CD8-positive, alpha-beta memory T cell (primary cell): ENCODE measurements around the gene TMEM200C. TPM values are rescaled to one million over a fixed set of nuclear protein-coding genes. Genes with fewer than 3 reads are reported as not detected.

Experiments
- CTCF ChIA-PET: fragments of 350-600 bp; sonication (Branson Sonifier 250); formaldehyde crosslinking; loops from one replicate; lab custom pipeline; 2021; ENCODE audit warnings: antibody characterized with exemption; lab: Charles Lee
- POLR2A ChIA-PET: fragments of 350-600 bp; sonication (Branson Sonifier 250); formaldehyde crosslinking; loops from one replicate; lab custom pipeline; 2021; ENCODE audit warnings: antibody characterized with exemption; lab: Charles Lee
- DNase-seq, 5 donors: peaks; one replicate each; pipeline versions ENCODE4 v3.0.0 to v3.0.0-alpha.2; 2020 to 2022; ENCODE audit warnings: mixed read lengths in 1 of 5
- H3K27ac ChIP-seq: one replicate; pipeline ENCODE4 v1.7.0; 2013; ENCODE audit warnings: low read depth, mild to moderate bottlenecking, low read length, moderate library complexity
- H3K27me3 ChIP-seq: 2 replicates; pipeline ENCODE4 v1.7.0; 2013; ENCODE audit warnings: low read length, mild to moderate bottlenecking; ENCODE audit not compliant: insufficient read depth, poor library complexity, severe bottlenecking
- H3K36me3 ChIP-seq: 2 replicates; pipeline ENCODE4 v1.7.0; 2013; ENCODE audit warnings: mild to moderate bottlenecking, low read length, moderate library complexity; ENCODE audit not compliant: insufficient read depth
- H3K4me1 ChIP-seq: 2 replicates; pipeline ENCODE4 v1.7.0; 2013; ENCODE audit warnings: mild to moderate bottlenecking, low read length, moderate library complexity; ENCODE audit not compliant: insufficient read depth
- H3K4me3 ChIP-seq: 2 replicates; pipeline ENCODE4 v1.7.0; 2013; ENCODE audit warnings: mild to moderate bottlenecking, low read length
- H3K9me3 ChIP-seq: 2 replicates; pipeline ENCODE4 v1.7.0; 2013; ENCODE audit warnings: mild to moderate bottlenecking, low read length
- H3K27ac Mint-ChIP-seq, 8 donors: one replicate each; pipeline ENCODE4 v1.8.0; 2020 to 2021; ENCODE audit warnings: mixed read lengths in 8 of 8, mild to moderate bottlenecking in 6 of 8, inconsistent platforms in 3 of 8, moderate library complexity in 3 of 8
- H3K27me3 Mint-ChIP-seq, 2 donors: one replicate each; pipeline ENCODE4 v1.8.0; 2020 to 2021; ENCODE audit warnings: mixed read lengths in 2 of 2, mild to moderate bottlenecking in 1 of 2, moderate library complexity in 1 of 2
- H3K36me3 Mint-ChIP-seq, 3 donors: one replicate each; pipeline ENCODE4 v1.8.0; 2020 to 2021; ENCODE audit warnings: mixed read lengths in 3 of 3, inconsistent platforms in 1 of 3, mild to moderate bottlenecking in 1 of 3
- H3K4me1 Mint-ChIP-seq, 3 donors: one replicate each; pipeline ENCODE4 v1.8.0; 2020 to 2021; ENCODE audit warnings: mixed read lengths in 3 of 3, inconsistent platforms in 1 of 3, mild to moderate bottlenecking in 1 of 3
- H3K4me3 Mint-ChIP-seq, 7 donors: one replicate each; pipeline ENCODE4 v1.8.0; 2020 to 2021; ENCODE audit warnings: mixed read lengths in 7 of 7, mild to moderate bottlenecking in 6 of 7, moderate library complexity in 4 of 7, inconsistent platforms in 2 of 7
- H3K9me3 Mint-ChIP-seq, 5 donors: one replicate each; pipeline ENCODE4 v1.8.0; 2020 to 2022; ENCODE audit warnings: mixed read lengths in 5 of 5, mild to moderate bottlenecking in 3 of 5, moderate library complexity in 2 of 5, inconsistent platforms in 1 of 5
- polyA plus RNA-seq: library from polyadenylated mRNA; unstranded; fragments of 300-500 nt; fragmentation: Illumina TruSeq; gene quantifications from one replicate; pipeline ENCODE4 v1.2.3, GENCODE V29; 2021
- total RNA-seq, 2 experiments: library from RNA; stranded (reverse); gene quantifications; one replicate each; pipeline ENCODE4 v1.2.3, GENCODE V29; 2021

Gene TMEM200C
- total and polyA plus RNA-seq, 3 experiments from 2014 or later, result not detected

- Mint-ChIP-seq H3K4me3 (no peak overlapping the region), H3K27ac (no peak overlapping the region), H3K27me3 (peaks cover 0 to 3% of the 10 kb centered on the region in 2 donors), H3K36me3 (no peaks in the 10 kb centered on the region), H3K4me1 (no peaks in the 10 kb centered on the region), H3K9me3 (peaks cover 0 to 4% (median 0%) of the 10 kb centered on the region in 5 donors)
- CTCF ChIA-PET, result no interaction called here
- Histone ChIP-seq H3K9me3 (no peaks in the 10 kb centered on the region), H3K27ac (no peak overlapping the region), H3K36me3 (no peaks in the 10 kb centered on the region), H3K4me3 (no peak overlapping the region), H3K27me3 (no peaks in the 10 kb centered on the region), H3K4me1 (no peaks in the 10 kb centered on the region)
- POLR2A ChIA-PET, result no interaction called here
- DNase-seq, result no peak
Measured at GRCh38 chr18:5840547-5840946, 54.8 kb downstream of the TMEM200C start.

- no peak overlapping the region for H3K4me3 Mint-ChIP-seq
- CTCF ChIA-PET, result no interaction called here
Measured at GRCh38 chr18:5840025-5840424, 55.3 kb downstream of the TMEM200C start.

GRCh38 chr18:5839102-5839501, 56.2 kb downstream of the TMEM200C start:
- no peaks in the 10 kb centered on the region for H3K36me3 ChIP-seq
- no peaks in the 10 kb centered on the region for H3K27me3 ChIP-seq
- no peaks in the 10 kb centered on the region for H3K4me1 Mint-ChIP-seq
- ChIA-PET CTCF (no interaction called here), POLR2A (no interaction called here)
- H3K4me1 ChIP-seq, result no peaks in the 10 kb centered on the region
- H3K4me3 ChIP-seq, result no peak overlapping the region
- H3K4me3 Mint-ChIP-seq, result no peak overlapping the region
- peaks cover 0 to 3% of the 10 kb centered on the region in 2 donors for H3K27me3 Mint-ChIP-seq
- H3K27ac ChIP-seq, result no peak overlapping the region
- DNase-seq, result no peak
- H3K9me3 ChIP-seq, result no peaks in the 10 kb centered on the region
- no peaks in the 10 kb centered on the region for H3K36me3 Mint-ChIP-seq
- H3K9me3 Mint-ChIP-seq, result peaks cover 0 to 4% (median 0%) of the 10 kb centered on the region in 5 donors
- no peak overlapping the region for H3K27ac Mint-ChIP-seq

More at GRCh38 chr18:5840025-5840424, 55.3 kb downstream of the TMEM200C start:
- H3K4me1 ChIP-seq, result no peaks in the 10 kb centered on the region
- Mint-ChIP-seq H3K9me3 (peaks cover 0 to 4% (median 0%) of the 10 kb centered on the region in 5 donors), H3K36me3 (no peaks in the 10 kb centered on the region), H3K27me3 (peaks cover 0 to 3% of the 10 kb centered on the region in 2 donors), H3K27ac (no peak overlapping the region), H3K4me1 (no peaks in the 10 kb centered on the region)
- H3K27ac ChIP-seq, result no peak overlapping the region
- no peak for DNase-seq
- H3K4me3 ChIP-seq, result no peak overlapping the region
- H3K9me3 ChIP-seq, result no peaks in the 10 kb centered on the region
- H3K27me3 ChIP-seq, result no peaks in the 10 kb centered on the region
- POLR2A ChIA-PET, result no interaction called here
- no peaks in the 10 kb centered on the region for H3K36me3 ChIP-seq
